GM20431 (cell line): Measurements from ENCODE around the gene MTERF2.
"Not testable (repeated sequence)": the region's sequence is repeated elsewhere in the genome, so short reads cannot be mapped to it uniquely, and the experiment has no call there.

Source experiments
- in situ Hi-C: fragments of 300-500 bp; cut with MseI, MboI; formaldehyde crosslinking; loops from one replicate; pipeline ENCODE4 v1.15.0; 2020; ENCODE audit warnings: low sequenced_read_pairs; ENCODE audit not compliant: unreplicated experiment

The MTERF2 gene, protein sequence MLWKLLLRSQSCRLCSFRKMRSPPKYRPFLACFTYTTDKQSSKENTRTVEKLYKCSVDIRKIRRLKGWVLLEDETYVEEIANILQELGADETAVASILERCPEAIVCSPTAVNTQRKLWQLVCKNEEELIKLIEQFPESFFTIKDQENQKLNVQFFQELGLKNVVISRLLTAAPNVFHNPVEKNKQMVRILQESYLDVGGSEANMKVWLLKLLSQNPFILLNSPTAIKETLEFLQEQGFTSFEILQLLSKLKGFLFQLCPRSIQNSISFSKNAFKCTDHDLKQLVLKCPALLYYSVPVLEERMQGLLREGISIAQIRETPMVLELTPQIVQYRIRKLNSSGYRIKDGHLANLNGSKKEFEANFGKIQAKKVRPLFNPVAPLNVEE

DNA sequence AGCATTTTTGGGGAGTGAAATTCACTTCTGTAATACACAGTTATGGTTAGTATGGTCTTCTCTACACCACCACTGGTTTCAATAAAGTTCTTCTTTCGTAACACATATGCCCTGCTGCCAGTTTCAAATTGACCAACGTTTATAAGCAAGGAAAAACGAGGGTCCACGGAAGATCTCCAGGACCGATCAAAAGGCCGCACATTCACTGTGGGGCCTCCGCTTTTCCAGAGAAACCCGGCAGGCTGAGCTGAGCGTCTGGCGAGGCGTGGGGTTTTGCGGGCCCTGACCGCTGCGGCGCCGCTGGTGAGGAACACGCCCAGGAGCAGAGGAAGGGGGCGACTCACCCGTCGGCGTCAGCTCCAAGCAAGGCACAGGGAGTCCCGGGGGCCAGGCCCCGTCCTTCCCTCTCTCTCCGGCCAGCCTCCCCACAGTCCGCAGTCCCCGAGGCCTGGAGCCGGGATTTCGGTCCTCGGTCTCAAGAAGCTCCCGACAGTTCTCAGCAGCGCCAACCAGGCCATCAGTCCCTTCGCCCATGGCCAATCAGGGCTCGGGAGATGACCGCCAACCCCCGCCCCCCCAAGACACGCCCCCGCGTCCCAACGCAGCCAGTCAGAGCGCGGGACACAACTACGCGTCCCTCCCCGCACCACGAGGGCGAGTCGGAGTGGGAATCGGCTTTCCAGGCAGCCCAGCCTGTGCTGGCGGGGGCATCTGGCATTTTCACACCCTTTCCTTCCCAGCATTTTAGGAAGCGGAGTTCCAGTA, at the start of gene MTERF2:
TSS of gene MTERF2 (minus strand) at position 522 of the 765 bp plus-strand sequence. CDS start 8,432 bp downstream, outside the sequence.
- in situ Hi-C loops: no loop called here

DNA sequence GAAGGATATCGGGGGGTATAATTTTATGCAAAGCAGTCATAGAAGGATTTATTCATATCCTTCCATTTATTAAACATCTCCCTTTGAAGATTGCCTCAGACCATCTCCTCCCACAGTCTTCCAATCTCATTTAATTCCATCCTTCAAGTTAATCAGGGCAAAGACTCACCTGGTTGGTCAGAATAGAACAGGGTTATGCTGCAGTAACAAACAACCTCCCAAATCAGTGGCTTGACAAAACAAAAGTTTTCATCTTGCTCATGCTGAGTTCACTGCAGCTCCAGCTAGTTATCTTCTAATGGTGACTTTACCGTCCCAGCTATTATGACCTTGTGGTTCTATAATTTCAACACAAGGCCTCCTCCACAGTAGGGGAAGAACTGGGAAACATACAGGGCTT, 48.8 kb upstream of the MTERF2 start:
- in situ Hi-C loops: no loop called here

DNA sequence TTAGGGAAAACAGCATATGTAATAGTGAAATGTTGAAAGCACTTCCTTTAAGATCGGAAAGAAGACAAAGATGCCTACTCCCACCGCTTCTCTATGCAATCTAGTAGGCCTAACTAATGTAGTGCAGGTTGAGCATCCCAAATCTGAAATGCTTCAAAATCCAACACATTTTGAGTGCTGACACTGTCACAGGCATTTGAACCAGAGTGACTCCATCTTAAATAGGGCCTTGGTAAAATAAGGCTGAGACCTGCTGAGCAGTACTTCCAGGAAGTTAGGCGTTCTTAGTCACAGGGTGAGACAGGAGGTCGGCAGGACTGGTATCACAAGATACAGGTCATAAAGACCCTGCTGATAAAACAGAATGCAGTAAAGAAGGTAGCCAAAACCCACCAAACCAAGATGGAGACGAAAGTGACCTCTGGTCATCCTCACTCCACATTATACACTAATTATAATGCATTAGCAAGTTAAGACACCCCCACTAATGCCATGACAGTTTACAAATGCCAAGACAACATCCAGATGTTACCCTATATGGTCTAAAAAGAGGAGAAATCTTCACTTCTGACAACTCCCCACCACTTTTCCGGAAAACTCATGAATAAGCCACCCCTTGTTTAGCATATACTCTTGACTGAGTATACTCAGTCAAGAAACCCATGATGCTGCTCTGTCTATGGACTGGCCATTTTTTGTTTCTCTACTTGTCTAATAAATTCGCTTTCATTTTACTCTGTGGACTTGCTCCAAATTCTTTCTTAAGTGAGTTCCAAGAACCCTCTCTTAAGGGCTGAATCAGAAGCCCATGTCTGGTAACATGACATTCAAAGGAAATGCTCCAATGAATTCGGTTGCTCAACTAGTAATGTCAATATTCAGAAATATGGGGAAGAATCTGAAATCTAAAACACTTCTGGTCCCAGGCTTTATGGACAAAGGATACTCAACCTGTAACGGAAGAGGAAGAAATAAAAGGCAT, 47.1 kb upstream of the MTERF2 start:
- in situ Hi-C loops: no loop called here

DNA sequence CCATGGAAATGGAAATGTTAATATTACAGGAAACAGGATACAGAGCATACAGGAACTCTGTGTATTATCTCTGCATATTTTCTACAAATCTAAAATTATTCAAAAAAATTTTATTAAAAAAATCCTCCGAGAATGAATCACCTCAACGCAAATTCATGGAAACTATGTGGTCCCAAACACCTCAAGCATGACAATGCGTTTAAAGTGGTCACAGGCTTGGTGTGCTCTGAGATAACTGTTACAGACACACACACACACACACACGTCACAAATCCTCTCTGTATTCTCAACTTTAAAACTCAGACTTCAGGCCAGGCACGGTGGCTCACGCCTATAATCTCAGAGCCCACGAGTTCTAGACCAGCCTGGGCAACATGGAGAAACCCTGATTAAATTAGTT, 45.3 kb upstream of the MTERF2 start:
- in situ Hi-C loops: no loop called here

DNA sequence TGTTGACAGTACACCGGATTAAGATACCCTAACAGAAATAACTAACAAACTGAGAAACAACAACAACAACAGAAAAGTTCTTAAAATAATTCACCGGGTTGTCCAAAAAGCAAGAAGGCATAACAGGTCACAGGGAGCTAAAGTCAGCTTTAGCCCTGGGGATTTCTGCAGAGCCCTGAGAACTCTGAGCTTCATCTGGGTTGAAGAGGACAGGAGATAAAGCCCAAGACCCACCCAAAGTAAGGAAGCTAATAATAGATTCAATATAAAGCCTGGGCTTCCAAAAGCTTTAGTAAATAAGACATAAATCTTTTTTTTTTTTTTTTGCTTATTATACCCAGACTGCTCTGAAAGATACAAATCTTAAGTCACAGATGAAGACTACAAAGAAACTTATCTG, 44.1 kb upstream of the MTERF2 start:
- in situ Hi-C loops: no loop called here

DNA sequence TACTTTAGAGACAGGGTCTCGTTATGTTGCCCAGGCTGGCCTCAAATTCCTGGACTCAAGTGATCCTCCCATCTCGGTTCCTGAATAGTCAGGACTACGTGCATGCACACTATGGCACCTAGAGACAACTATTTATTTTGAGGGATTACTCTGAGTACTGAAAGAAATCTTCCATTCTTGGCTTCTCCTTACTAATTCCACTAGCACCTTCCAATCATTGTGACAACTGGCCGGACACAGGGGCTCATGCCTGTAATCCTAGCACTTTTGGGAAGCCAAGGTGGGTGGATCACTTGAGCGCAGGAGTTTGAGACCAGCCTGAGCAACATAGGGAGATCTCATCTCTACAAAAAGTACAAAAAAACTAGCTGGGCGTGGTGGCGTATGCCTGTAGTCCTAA, 42.1 kb upstream of the MTERF2 start:
- in situ Hi-C loops: no loop called here

DNA sequence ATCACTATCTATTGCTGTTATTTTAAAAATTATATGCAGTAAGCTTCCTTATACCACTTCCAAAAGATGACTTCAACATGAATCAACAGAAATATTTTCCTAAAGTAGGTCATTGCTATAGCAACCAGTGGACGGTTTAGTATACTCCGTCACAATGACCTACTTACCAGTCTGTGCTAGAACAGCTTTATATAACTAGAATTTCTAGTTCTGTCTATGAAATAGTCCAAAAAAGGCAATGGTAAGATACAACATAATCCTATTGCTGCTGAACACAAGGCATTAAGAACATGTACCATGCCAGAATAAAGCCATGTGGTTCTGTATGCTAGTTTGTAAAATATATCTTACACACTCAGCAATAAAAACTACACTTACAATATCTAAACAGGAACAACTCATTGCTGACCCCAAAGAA, 40.7 kb upstream of the MTERF2 start:
- in situ Hi-C loops: no loop called here

DNA sequence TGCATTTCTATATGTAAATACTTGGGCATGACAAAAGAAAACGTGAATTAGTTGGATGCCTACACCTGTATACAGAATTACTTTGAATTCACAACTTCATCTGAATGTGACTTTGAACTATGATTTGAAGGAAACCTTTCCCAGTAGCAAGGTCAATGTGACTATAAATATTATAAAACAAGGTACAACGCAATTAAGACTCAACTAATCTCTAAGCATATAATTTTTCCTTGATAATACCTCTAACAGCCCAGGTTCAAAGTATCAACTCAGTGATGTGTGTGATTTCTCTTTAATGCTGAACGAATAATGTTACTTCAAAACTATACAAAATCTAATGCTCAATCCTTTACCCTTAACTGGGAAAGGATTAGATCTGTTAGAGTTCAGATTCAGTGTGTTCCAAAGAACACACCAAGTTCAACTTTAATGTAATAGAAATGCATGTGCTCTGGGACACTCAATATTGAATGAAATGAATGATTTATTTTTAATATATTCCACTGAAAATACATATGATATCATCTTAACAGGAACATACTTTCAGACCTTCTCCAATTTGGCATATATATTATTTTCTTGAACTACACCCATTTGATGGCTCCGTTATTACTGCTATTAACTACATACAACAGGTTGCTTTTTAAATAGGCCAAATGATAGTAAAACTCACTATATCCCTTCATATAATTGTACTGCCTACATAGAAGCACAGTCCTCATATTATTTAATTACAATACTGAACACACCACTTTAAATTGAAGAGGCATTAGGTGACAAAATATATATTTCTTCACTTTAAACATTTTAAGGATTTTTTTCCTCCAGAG, 40.1 kb upstream of the MTERF2 start:
- in situ Hi-C loops: no loop called here

DNA sequence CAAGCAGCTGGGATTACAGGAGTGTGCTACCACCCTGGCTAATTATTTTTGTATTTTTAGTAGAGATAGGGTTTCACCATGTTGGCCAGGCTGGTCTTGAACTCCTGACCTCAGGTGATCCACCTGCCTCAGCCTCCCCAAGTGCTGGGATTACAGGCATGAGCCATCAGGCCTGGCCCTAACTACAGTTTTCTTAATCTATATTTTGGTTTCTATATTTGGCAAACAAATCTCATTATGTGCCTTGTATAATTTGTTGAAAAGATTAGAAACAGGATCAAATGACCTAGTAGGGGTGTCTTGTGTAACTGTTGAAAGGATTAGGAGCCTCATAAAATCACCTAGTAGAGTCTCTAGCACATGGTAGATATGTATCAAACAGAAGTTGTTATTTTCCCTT, 39.4 kb upstream of the MTERF2 start:
- in situ Hi-C loops: not testable (repeated sequence)

DNA sequence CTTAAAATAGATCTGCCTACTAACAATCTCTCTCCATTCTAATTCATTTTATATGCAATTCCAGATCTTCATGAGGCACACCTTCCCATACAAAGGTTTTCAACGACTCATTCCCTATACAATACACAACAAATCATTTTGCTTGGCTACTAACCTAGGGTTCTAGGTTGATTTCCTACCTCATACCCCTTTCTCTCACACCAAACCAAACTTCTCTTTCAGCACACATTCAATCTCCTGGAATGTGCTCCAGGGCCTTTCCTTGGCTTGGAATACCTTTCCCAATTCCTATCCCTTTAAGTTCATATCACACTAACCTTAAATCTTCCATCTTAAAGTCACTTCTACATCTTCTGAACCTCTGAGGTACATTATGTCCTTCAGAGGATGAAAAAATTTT, 38.7 kb upstream of the MTERF2 start:
- in situ Hi-C loops: no loop called here

DNA sequence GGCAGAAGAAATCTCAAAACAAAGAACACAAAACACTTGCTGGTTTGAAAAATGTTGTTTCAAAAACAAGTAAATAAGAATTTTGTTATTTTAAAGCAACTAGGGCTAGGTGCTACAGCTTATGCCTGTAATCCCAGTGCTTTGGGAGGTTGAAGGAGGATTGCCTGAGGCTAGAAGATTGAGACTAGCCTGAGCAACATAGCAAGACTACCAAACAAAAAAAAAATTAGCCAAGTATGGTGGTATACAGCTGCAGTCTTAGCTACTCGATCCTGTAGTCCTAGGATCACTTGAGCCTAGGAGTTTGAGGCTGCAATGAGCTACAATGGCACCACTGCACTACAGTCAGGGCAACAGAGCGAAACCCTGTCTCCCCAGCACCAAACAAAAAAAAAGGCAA, 32.6 kb upstream of the MTERF2 start:
- in situ Hi-C loops: no loop called here

DNA sequence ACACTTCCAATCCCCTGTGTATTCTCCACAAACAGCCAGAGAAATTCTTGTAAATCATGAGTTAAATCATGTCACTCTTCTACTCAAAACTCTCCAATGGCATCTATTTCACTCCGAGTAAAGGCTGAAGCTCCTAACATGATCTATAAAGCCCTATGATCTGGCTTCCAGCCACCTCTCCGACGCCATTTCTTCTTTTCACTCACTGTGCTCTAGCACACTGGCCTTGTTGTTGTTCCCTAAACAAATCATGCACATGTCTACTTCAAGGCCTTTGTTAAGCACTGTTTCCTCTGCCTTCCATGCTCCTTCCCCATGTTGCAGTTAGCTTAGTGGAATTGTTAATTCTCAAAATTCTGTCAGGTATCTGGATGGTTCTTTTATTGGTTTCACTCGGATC, 30.1 kb upstream of the MTERF2 start:
- in situ Hi-C loops: no loop called here

DNA sequence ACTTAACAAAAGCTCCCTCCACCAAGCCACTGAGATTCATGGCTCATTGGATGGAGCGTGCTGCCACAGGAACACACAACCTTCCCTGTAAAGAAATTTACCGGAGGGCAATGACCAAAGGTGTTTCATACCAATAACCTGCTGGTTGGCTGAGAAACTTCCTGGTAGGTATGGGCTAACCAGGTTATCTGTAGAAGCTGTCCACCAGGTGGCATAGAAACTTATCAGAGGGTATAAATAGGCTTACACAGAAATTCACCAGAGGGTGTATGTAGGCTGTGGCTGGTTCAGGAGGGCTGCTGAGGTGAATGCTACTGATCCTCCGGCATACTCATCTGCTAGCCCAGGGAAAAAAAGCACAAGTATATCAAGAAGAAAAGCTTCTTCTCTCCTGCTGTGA, 27.1 kb upstream of the MTERF2 start:
- in situ Hi-C loops: no loop called here

DNA sequence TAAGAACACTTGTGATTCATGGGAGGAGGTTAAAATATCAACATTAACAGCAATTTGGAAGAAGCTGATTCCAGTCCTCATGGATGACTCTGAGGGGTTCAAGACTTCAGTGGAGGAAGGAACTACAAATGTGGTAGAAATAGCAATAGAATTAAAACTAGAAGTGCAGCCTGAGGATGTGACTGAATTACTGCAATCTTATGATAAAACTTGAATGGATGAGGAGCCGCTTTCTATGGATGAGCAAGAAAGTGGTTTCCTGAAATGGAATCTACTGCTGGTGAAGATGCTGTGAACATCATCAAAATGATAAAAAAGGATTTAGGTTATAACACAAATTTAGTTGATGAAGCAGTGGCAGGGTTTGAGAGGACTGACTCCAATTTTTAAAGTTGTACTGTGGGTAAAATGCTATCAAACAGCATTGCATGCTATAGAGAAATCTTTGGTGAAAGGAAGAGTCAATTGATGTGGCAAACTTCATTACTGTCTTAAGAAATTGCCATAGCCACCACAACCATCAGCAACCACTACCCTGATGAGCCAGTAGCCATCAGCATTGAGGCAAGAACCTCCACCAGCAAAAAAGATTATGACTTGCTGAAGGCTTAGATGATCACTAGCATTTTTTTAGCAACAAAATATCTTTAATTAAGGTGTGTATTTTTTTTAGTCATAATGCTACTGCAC, 25.9 kb upstream of the MTERF2 start:
- in situ Hi-C loops: no loop called here

DNA sequence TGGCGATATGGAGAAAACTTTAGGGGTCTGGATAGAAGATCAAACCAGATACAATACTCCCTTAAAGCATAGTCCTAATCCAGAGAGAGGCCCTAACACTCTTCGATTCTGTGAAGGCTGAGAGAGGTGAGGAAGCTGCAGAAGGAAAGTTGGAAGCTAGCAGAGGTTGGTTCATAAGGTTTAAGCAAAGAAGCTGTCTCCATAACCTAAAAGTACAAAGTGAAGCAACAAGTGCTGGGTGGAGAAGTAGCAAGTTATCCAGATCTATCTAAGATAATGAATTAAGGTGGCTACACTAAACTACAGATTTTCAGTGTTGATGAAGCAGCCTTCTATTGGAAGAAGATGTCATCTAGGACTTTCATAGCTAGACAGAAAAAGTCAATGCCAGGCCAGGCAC, 24.6 kb upstream of the MTERF2 start:
- in situ Hi-C loops: no loop called here

DNA sequence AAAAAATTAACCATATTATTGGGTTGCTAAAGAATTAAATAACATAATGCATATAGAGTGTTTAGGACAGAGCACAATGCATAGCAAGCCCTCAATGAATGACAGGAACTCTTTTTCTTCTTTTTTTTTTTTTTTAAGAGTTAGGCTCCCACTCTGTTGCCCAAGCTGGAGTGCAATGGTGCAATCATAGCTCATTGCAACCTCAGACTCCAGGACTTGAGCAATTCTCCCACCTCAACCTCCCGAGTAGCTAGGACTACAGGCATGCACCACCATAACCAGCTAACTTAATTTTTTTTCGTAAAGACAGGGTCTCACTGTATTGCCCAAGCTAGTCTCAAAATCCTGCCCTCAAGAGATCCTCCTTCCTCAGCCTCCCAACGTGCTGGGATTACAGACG, 20.5 kb upstream of the MTERF2 start:
- in situ Hi-C loops: no loop called here

DNA sequence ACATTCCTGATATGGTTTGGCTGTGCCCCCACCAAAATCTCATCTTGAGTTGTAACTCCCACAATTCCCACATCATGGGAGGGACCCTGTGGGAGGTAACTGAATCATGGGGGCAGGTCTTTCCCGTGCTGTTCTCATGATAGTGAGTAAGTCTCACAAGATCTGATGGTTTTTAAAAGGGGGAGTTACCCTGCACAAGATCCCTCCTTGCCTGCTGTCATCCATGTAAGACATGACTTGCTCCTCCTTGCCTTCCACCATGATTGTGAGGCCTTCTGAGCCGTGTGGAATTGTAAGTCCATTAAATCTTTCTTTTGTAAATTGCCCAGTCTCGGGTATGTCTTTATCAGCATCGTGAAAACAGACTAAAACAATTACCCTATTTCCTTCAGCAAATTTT, 15.7 kb upstream of the MTERF2 start:
- in situ Hi-C loops: not testable (repeated sequence)

DNA sequence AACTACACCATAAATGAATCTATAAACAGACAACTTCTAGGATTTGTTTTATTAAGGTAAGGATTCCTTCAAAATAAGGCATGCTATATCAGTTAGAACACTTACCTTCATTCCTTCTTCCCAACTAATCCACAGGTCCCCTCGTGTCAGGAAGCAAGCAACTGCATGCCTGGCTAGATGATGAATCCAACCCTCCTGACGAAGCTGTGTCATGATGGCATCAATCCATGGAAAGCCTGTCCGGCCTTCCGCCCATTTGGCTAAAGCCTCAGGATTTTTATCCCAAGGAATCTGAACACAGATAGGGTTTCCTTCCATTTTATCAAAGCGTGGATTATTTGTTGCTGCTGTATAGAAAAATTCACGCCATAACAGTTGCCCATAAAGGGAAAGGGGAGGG, 12.5 kb upstream of the MTERF2 start:
- in situ Hi-C loops: no loop called here

DNA sequence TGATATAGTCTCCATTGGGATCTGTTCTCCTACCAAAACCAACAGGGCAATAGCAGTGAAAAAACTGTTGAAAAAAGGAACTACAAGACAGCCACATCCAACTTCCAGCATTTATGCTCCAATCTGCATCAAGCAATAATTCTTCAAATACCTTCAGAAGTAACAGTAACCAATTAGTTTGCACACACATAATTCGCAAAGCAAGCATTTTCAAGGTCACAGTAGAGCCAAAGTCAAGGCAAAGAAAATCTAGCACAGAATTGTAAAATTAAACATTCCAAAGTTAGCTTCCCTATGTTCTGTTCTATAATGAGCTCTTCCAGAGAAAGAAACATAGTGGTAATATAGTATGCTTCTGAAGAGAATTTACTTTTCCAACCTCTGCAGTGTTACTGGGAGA, 11.0 kb upstream of the MTERF2 start:
- in situ Hi-C loops: no loop called here
